ENCODE data around the gene LRRC51. TPM values are rescaled to one million over a fixed set of nuclear protein-coding genes. Genes with fewer than 3 reads are reported as not detected.

LRRC51 gene
- total RNA-seq, 2 experiments from 2014 or later: 7.0 to 7.7 TPM

DNA sequence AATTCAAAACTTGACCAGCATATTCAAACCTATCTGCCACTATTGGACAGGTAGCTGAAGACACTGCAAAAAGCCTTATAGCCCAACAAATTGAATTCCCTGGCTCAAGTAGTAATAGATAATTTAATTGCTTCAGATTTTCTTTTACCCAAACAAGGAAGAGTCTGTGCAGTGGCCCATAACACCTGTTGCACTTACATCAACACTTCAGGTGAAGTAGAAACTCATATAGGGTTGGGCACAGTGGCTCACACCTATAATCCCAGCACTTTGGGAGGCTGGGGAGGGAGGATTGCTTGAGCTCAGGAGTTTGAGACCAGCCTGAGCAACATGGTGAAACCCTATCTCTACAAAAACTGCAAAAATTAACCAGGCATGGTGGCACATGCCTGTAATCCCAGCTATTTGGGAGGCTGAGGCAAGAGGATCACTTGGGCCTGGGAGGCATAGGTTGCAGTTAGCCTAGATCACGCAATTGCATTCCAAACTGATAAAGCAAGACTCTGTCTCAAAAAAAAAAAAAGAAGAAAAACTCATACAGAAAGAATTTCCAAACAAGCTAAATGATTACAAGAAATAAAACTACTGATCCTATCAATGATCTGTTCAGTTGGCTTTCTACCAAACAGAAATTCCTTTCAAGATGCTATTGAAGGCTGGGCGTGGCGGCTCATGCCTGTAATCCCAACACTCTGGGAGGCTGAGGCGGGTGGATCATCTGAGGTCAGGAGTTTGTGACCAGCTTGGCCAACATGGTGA lies 64.3 kb downstream of the LRRC51 start:
- H3K9me3 Mint-ChIP-seq: no peaks in the 10 kb centered on the region

More for the DNA sequence above, 64.3 kb downstream of the LRRC51 start:
- H3K27ac Mint-ChIP-seq: no peak overlapping the region
- H3K27me3 Mint-ChIP-seq: peaks cover 3% of the 10 kb centered on the region
- ATAC-seq (no peak), DNase-seq (no peak)
- H3K4me1 Mint-ChIP-seq (ENCODE audit: low read depth): peaks cover 12% of the 10 kb centered on the region
- intact Hi-C loops (cut with micrococcal nuclease): no loop called here
- ChIA-PET CTCF (interaction anchor here (0.6 to 4.0 kb wide), 38 partner anchors 9 to 1730 kb away, joined by 3 to 61 read pairs (median 9); partner anchors contain the start of genes ANAPC15, FOLR3, LAMTOR1 and XNDC1N), POLR2A (interaction anchor here (1.0 to 2.1 kb wide), 2 partner anchors 9 to 168 kb away, joined by 3 to 5 read pairs; no protein-coding TSS in a partner anchor)
- no peaks in the 10 kb centered on the region for H3K36me3 Mint-ChIP-seq (ENCODE audit: low read depth)
- TF ChIP-seq, protein P1, sequence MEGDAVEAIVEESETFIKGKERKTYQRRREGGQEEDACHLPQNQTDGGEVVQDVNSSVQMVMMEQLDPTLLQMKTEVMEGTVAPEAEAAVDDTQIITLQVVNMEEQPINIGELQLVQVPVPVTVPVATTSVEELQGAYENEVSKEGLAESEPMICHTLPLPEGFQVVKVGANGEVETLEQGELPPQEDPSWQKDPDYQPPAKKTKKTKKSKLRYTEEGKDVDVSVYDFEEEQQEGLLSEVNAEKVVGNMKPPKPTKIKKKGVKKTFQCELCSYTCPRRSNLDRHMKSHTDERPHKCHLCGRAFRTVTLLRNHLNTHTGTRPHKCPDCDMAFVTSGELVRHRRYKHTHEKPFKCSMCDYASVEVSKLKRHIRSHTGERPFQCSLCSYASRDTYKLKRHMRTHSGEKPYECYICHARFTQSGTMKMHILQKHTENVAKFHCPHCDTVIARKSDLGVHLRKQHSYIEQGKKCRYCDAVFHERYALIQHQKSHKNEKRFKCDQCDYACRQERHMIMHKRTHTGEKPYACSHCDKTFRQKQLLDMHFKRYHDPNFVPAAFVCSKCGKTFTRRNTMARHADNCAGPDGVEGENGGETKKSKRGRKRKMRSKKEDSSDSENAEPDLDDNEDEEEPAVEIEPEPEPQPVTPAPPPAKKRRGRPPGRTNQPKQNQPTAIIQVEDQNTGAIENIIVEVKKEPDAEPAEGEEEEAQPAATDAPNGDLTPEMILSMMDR (IDR thresholded peaks at IDR 0.05): no peak
- H3K4me3 Mint-ChIP-seq: no peak overlapping the region

Small RNAs within 50 kb of the gene (microRNA-seq; reads per million reads assigned to microRNA genes)
- gene MIR3165 (ENCODE audit: borderline microRNAs expressed, borderline replicate concordance): 1.2 reads per million

Other genes with a start within 250 kb of the LRRC51 start
- not detected for gene DEFB108B, start 247.7 kb upstream of the LRRC51 start, total RNA-seq
- gene DEFB131B, start 202.4 kb upstream of the LRRC51 start, total RNA-seq: not detected
- 10 to 100 TPM; 15.8 to 16.0 TPM for gene XNDC1N, start 152.3 kb upstream of the LRRC51 start, total RNA-seq
- gene RNF121, start 151.8 kb upstream of the LRRC51 start, total RNA-seq: 10 to 100 TPM; 23.7 to 28.1 TPM
- gene IL18BP, start 81.9 kb upstream of the LRRC51 start, total RNA-seq: 1 to 10 TPM; 7.8 to 8.2 TPM
- 100 to 1,000 TPM; 165 to 169 TPM for gene NUMA1, start 308 bp upstream of the LRRC51 start, total RNA-seq
- 10 to 100 TPM; 50.3 to 52.4 TPM for gene LAMTOR1, start 22.4 kb downstream of the LRRC51 start, total RNA-seq
- gene TOMT, start 25.1 kb downstream of the LRRC51 start, total RNA-seq: not detected
- gene ANAPC15, start 31.8 kb downstream of the LRRC51 start, total RNA-seq: 10 to 100 TPM; 66.0 to 67.4 TPM
- gene FOLR3, start 54.9 kb downstream of the LRRC51 start, total RNA-seq: not detected
- not detected for gene FOLR1, start 111.3 kb downstream of the LRRC51 start, total RNA-seq
- gene FOLR2, start 135.9 kb downstream of the LRRC51 start, total RNA-seq: not detected
- gene INPPL1, start 143.9 kb downstream of the LRRC51 start, total RNA-seq: 10 to 100 TPM; 75.9 to 78.4 TPM
- gene PHOX2A, start 163.3 kb downstream of the LRRC51 start, total RNA-seq: not detected